K562 (cell line): ENCODE measurements around the gene PRKG2. TPM values are rescaled to one million over a fixed set of nuclear protein-coding genes. Genes with fewer than 3 reads are reported as not detected.

ENCODE experiments used
- ATAC-seq: fragments of 200-7000 bp; cut with Tn5 transposase; 3 replicates; pipeline ENCODE4 v1.9.1; 2020; ENCODE audit warnings: moderate library complexity
- BruUV-seq: library from RNA; stranded (reverse); fragments of 400-500 nt; replicated peaks from 2 replicates; lab custom pipeline; 2021; lab: Mats Ljungman, UMichigan
- CTCF ChIA-PET: fragments of 300-600 bp; formaldehyde crosslinking; extraction: SDS; loops from one replicate; lab custom pipeline; 2021; ENCODE audit warnings: low intra/inter-chr PET ratio; lab: Yijun Ruan, JAX
- POLR2A ChIA-PET: fragments of 300-600, 350-650 bp; sonication (Branson Sonifier 250); formaldehyde crosslinking; extraction: SDS; loops from one replicate; lab custom pipeline; 2021; ENCODE audit warnings: antibody characterized with exemption, inconsistent platforms; lab: Yijun Ruan, JAX
- DNase-seq, 4 experiments: peaks; one replicate each; pipeline versions ENCODE4 v3.0.0 to v3.0.0-alpha.2; 2011 to 2018; ENCODE audit warnings: low spot score in 3 of 4, mixed read lengths in 3 of 4; ENCODE audit errors: extremely low read depth in 1 of 4
- FAIRE-seq: peaks from 2 replicates; lab custom pipeline; 2011; peaks lifted over from hg19 to GRCh38; lab: Jason Lieb, UNC
- H2AFZ ChIP-seq: 2 replicates; pipeline ENCODE4 v1.6.0; 2011; ENCODE audit warnings: low read depth, low read length, control low read depth, inconsistent platforms
- H3K27ac ChIP-seq: fragments of 200-600 bp; 3 replicates; pipeline ENCODE4 v1.8.0; 2011; ENCODE audit warnings: low read depth, mild to moderate bottlenecking, control low read depth, inconsistent platforms, low read length, moderate library complexity, mixed read lengths; ENCODE audit errors: extremely low read depth
- H3K27me3 ChIP-seq, 2 experiments: fragments of 300-600 bp in 1 of 2; 2 replicates in 1 of 2; 3 replicates in 1 of 2; pipeline versions ENCODE4 v1.6.0 to v1.8.0; 2011; ENCODE audit warnings: inconsistent platforms in 2 of 2, low read length in 2 of 2, mild to moderate bottlenecking in 1 of 2, mixed read lengths in 1 of 2, moderate library complexity in 1 of 2; ENCODE audit not compliant: control insufficient read depth in 2 of 2, insufficient read depth in 2 of 2
- H3K36me3 ChIP-seq: fragments of 300-600 bp; 3 replicates; pipeline ENCODE4 v1.8.0; 2011; ENCODE audit warnings: mild to moderate bottlenecking, low read length, inconsistent platforms; ENCODE audit not compliant: control insufficient read depth, insufficient read depth
- H3K4me1 ChIP-seq, 2 experiments: fragments of 200-600 bp in 1 of 2; replicated peaks in 1 of 2; 2 replicates in 1 of 2; 3 replicates in 1 of 2; pipeline versions ENCODE4 v1.5.1 to v1.8.0; 2011; ENCODE audit warnings: inconsistent platforms in 2 of 2, low read length in 2 of 2, mild to moderate bottlenecking in 1 of 2, mixed read lengths in 1 of 2, moderate library complexity in 1 of 2; ENCODE audit not compliant: control insufficient read depth in 2 of 2, insufficient read depth in 2 of 2
- H3K4me2 ChIP-seq: 2 replicates; pipeline ENCODE4 v1.6.1; 2011; ENCODE audit warnings: low read length, control low read depth, inconsistent platforms, mixed read lengths; ENCODE audit not compliant: insufficient read depth
- H3K4me3 ChIP-seq: fragments of 200-600 bp; sonication (generic), shearing (Covaris generic); 2 replicates; pipeline ENCODE4 v1.5.1; 2016; ENCODE audit warnings: control low read depth, inconsistent platforms
- H3K79me2 ChIP-seq: fragments of 200-600 bp; 3 replicates; pipeline ENCODE4 v1.8.0; 2011; ENCODE audit warnings: low read length, inconsistent platforms; ENCODE audit not compliant: control insufficient read depth, insufficient read depth
- H3K9ac ChIP-seq, 2 experiments: 2 replicates each; pipeline versions ENCODE4 v1.6.0 to v1.6.1; 2011; ENCODE audit warnings: low read depth in 2 of 2, low read length in 2 of 2, control low read depth in 1 of 2, inconsistent platforms in 1 of 2, mild to moderate bottlenecking in 1 of 2, mixed read lengths in 1 of 2; ENCODE audit not compliant: insufficient read depth in 1 of 2
- H3K9me1 ChIP-seq: one replicate; pipeline ENCODE4 v1.6.0; 2011; ENCODE audit warnings: inconsistent platforms, mild to moderate bottlenecking, low read length, moderate library complexity; ENCODE audit not compliant: control insufficient read depth, insufficient read depth
- H3K9me3 ChIP-seq: replicated peaks from 2 replicates; pipeline ENCODE4 v1.5.1; 2011; ENCODE audit warnings: low read depth, low read length, inconsistent platforms; ENCODE audit not compliant: control insufficient read depth, insufficient read depth
- H4K20me1 ChIP-seq: replicated peaks from 2 replicates; pipeline ENCODE4 v1.6.1; 2011; ENCODE audit warnings: low read length, inconsistent platforms, mixed read lengths; ENCODE audit not compliant: control insufficient read depth, insufficient read depth
- ARHGAP35 ChIP-seq: fragments of 450-650 bp; IDR thresholded peaks from 2 replicates; pipeline ENCODE4 v1.6.1; 2018; ENCODE audit not compliant: partially characterized antibody
- ARID1B ChIP-seq: fragments of 450-650 bp; IDR thresholded peaks from 2 replicates; pipeline ENCODE4 v1.6.1; 2016; ENCODE audit warnings: antibody characterized with exemption, mild to moderate bottlenecking, inconsistent platforms
- CHD1 ChIP-seq: fragments of 200-600 bp; sonication (generic); IDR thresholded peaks from one replicate; pipeline ENCODE4 v1.6.1; 2012; ENCODE audit warnings: mild to moderate bottlenecking, moderate library complexity, low read length, inconsistent platforms
- CREBBP ChIP-seq: IDR thresholded peaks from one replicate; pipeline ENCODE4 v1.6.1; 2012; ENCODE audit warnings: low read depth, mild to moderate bottlenecking, control low read depth, inconsistent platforms, low read length
- EP400 ChIP-seq: fragments of 450-650 bp; IDR thresholded peaks from 2 replicates; pipeline ENCODE4 v1.6.1; 2017; ENCODE audit warnings: antibody characterized with exemption, mild to moderate bottlenecking, moderate library complexity
- KAT7 ChIP-seq: sonication (generic); formaldehyde crosslinking; IDR thresholded peaks from 2 replicates; pipeline ENCODE4 v1.8.0; 2022; ENCODE audit warnings: missing genetic modification reagents, mild to moderate bottlenecking, borderline replicate concordance
- MEF2D ChIP-seq: conservative IDR thresholded peaks from 2 replicates; pipeline ENCODE4 v1.6.1; 2016; ENCODE audit warnings: low read depth, missing genetic modification characterization, missing compliant biosample characterization
- PHF20 ChIP-seq: fragments of 450-650 bp; IDR thresholded peaks from 2 replicates; pipeline ENCODE4 v1.6.1; 2018; ENCODE audit not compliant: partially characterized antibody
- PHTF2 ChIP-seq: fragments of 250-450 bp; sonication (Bioruptor Pico); IDR thresholded peaks from 2 replicates; pipeline ENCODE4 v1.5.0; 2021; ENCODE audit warnings: mild to moderate bottlenecking
- SMARCA5 ChIP-seq: fragments of 450-650 bp; IDR thresholded peaks from 2 replicates; pipeline ENCODE4 v1.6.1; 2016
- SMC3 ChIP-seq: conservative IDR thresholded peaks from 2 replicates; pipeline ENCODE4 v1.6.1; 2011; ENCODE audit warnings: low read depth, low read length, improper control_type of control experiment; ENCODE audit not compliant: insufficient read depth
- ZBTB34 ChIP-seq: fragments of 250-450 bp; sonication (Bioruptor Pico); IDR thresholded peaks from 2 replicates; pipeline ENCODE4 v1.8.0; 2021; ENCODE audit warnings: mild to moderate bottlenecking, moderate library complexity
- ZNF76 ChIP-seq: fragments of 250-450 bp; sonication (Bioruptor Pico); IDR thresholded peaks from 2 replicates; pipeline ENCODE4 v1.4.0; 2020; ENCODE audit warnings: mild to moderate bottlenecking, moderate library complexity, borderline replicate concordance
- WGBS: fragments of 100-300 bp; shearing (Covaris generic); methylation state at CpG from one replicate; pipeline ENCODE4 v1.1.6; 2016; ENCODE audit warnings: low coverage, mixed read lengths; ENCODE audit not compliant: insufficient coverage; ENCODE audit errors: missing lambda C conversion rate; 5-methylcytosine and 5-hydroxymethylcytosine counted together
- in situ Hi-C: fragments of 300-500 bp; cut with MboI; formaldehyde crosslinking; loops from 4 replicates; pipeline ENCODE4 v1.15.0; 2018; ENCODE audit warnings: inconsistent platforms, mixed read lengths
- intact Hi-C: fragments of 100-400 bp; cut with micrococcal nuclease; formaldehyde crosslinking; loops from 2 replicates; pipeline ENCODE4 v1.14.2; 2022
- polyA plus RNA-seq, 8 experiments: library from polyadenylated mRNA; depleted of rRNA in 4 of 8; stranded (reverse) in 5 of 8; unstranded in 3 of 8; fragments of >200 nt; fragmentation: Nextera tagmentation in 2 of 8; fragmentation: Illumina TruSeq in 1 of 8; extraction: Ambion mirVana in 2 of 8; extraction: Trizol in 1 of 8; gene quantifications; 2 replicates each; pipeline versions ENCODE4 v1.2.1 to v1.2.3, GENCODE V29; 2011 to 2014; ENCODE audit warnings: inconsistent platforms in 1 of 8, missing spikeins in 1 of 8
- total RNA-seq, 7 experiments: library from RNA; depleted of rRNA in 6 of 7; stranded (reverse); fragments of >200 nt in 6 of 7; fragmentation: Illumina TruSeq in 2 of 7; extraction: Trizol in 2 of 7; gene quantifications; 2 replicates each; pipeline versions ENCODE4 v1.2.1 to v1.2.3, GENCODE V29; 2011 to 2021; ENCODE audit warnings: low replicate concordance in 1 of 7

PRKG2 gene
- total and polyA plus RNA-seq, 9 of the 15 experiments (the other 6 are each of a cell fraction or from before 2014, with no cell fraction given), result 0.01 to 0.68 (median 0.34) TPM

DNA sequence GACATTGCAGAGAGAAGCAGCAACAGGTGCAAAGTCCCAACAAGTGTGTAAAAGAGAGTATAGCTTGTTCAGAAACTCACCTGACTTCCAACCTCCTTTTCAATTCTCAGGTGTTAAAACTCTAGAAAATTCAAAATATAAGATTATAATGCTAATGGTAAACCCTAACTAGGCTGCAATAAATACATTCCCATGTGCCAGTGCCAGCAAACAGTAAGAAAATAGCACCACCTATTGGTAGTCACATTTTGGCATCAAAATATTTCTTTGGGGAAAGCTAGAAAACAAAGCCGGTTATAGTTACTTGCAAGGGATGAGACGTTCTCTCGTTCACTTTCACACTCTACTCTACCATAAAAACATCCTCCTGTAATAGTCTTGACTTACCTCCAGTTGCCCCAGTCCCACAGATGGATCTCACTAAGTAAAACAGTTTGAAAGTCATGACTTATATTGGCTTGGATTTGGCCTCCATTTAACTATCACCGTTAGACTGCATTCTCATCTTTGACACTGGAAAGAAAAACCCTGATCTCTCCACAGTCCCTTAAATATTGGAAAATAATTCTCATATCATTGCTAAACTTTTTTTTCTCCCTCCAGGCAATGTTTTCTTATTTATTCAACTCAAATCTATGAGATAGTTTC lies 174.9 kb downstream of the PRKG2 start (continued):
- TF ChIP-seq ZNF76 (no peak), SMC3 (peak; percentile 41; the same call in 1 of the 2 replicates), MEF2D (tag) (no peak), EP400 (no peak), ZBTB34 (CRISPR knock-in tag) (no peak)

GRCh38 chr4:81039351-81039972 lies 175.6 kb downstream of the PRKG2 start:
- FAIRE-seq (no peak), ATAC-seq (no peak), DNase-seq (no peak)
- H2AFZ ChIP-seq, result no peak overlapping the region
- no peaks in the 10 kb centered on the region for H3K36me3 ChIP-seq
- no TSS peak for BruUV-seq
- WGBS, result 1% methylated on average over 4 of the region's 4 CpGs
- H3K27ac ChIP-seq, result no peak overlapping the region
- ChIA-PET CTCF (interaction anchor here (0.5 to 1.2 kb wide), 2 partner anchors 50 to 677 kb away, joined by 3 to 4 read pairs; no protein-coding TSS in a partner anchor), POLR2A (no interaction called here)
- H3K79me2 ChIP-seq, result no peaks in the 10 kb centered on the region
- no peaks in the 10 kb centered on the region for H3K4me1 ChIP-seq
- no peak overlapping the region for H3K4me3 ChIP-seq
- no peak overlapping the region for H3K4me2 ChIP-seq
- H3K9me1 ChIP-seq, result no peaks in the 10 kb centered on the region
- H3K9ac ChIP-seq, result no peak overlapping the region
- no peak for TF ChIP-seq CREBBP
- TF ChIP-seq PHTF2 (CRISPR knock-in tag), result no peak
- TF ChIP-seq KAT7 (CRISPR knock-in tag), result no peak
- no peak for TF ChIP-seq PHF20
- no peak for TF ChIP-seq CHD1
- no peak for TF ChIP-seq ARHGAP35
- TF ChIP-seq SMARCA5, result no peak
- TF ChIP-seq ARID1B, result no peak
- H4K20me1 ChIP-seq, result no peaks in the 10 kb centered on the region
- in situ Hi-C loops, result no loop called here
- intact Hi-C loops, result no loop called here
- no peaks in the 10 kb centered on the region for H3K27me3 ChIP-seq
- H3K9me3 ChIP-seq, result no peaks in the 10 kb centered on the region
